Measurements from ENCODE around the gene TRIO. TPM values are rescaled to one million over a fixed set of nuclear protein-coding genes. Genes with fewer than 3 reads are reported as not detected.

The TRIO gene
- polyA plus RNA-seq, 1 donor from 2014 or later, result 8.5 TPM

GRCh38 chr5:14510156-14510734 lies 367.1 kb downstream of the TRIO start:
- no peaks in the 10 kb centered on the region for H3K27me3 Mint-ChIP-seq
- peaks cover 3% of the 10 kb centered on the region for H3K36me3 Mint-ChIP-seq
- no peak overlapping the region for H3K4me3 Mint-ChIP-seq
- H3K4me1 Mint-ChIP-seq, result peaks cover 0 to 1% (median 0%) of the 10 kb centered on the region in 3 donors
- peak overlapping the region in 1 of 3 donors; percentile 73 for H3K27ac Mint-ChIP-seq
- no peaks in the 10 kb centered on the region for H3K9me3 Mint-ChIP-seq

- Mint-ChIP-seq H3K27ac (peak overlapping the region in 1 of 3 donors; percentile 10), H3K9me3 (peaks cover 0 to 3% (median 1%) of the 10 kb centered on the region in 3 donors), H3K36me3 (peaks cover 3% of the 10 kb centered on the region), H3K27me3 (no peaks in the 10 kb centered on the region), H3K4me1 (peaks cover 0 to 1% (median 0%) of the 10 kb centered on the region in 3 donors), H3K4me3 (no peak overlapping the region)
Measured at GRCh38 chr5:14510880-14511279, 367.7 kb downstream of the TRIO start.

GRCh38 chr5:14512574-14512973 lies 369.4 kb downstream of the TRIO start:
- H3K27me3 Mint-ChIP-seq, result no peaks in the 10 kb centered on the region
- peak overlapping the region in 1 of 3 donors; percentile 8 for H3K27ac Mint-ChIP-seq
- peaks cover 3% of the 10 kb centered on the region for H3K36me3 Mint-ChIP-seq
- H3K4me3 Mint-ChIP-seq, result no peak overlapping the region
- H3K9me3 Mint-ChIP-seq, result peaks cover under 1 to 6% (median 1%) of the 10 kb centered on the region in 3 donors
- H3K4me1 Mint-ChIP-seq, result no peaks in the 10 kb centered on the region

- H3K4me3 Mint-ChIP-seq, result no peak overlapping the region
- peaks cover under 1% of the 10 kb centered on the region for H3K36me3 Mint-ChIP-seq
- H3K4me1 Mint-ChIP-seq, result no peaks in the 10 kb centered on the region
- H3K27me3 Mint-ChIP-seq, result no peaks in the 10 kb centered on the region
- no peak overlapping the region for H3K27ac Mint-ChIP-seq
- peaks cover 1 to 6% (median 3%) of the 10 kb centered on the region in 3 donors for H3K9me3 Mint-ChIP-seq
Measured at GRCh38 chr5:14513266-14513665, 370.1 kb downstream of the TRIO start.

GRCh38 chr5:14516901-14517300 lies 373.8 kb downstream of the TRIO start:
- Mint-ChIP-seq H3K36me3 (peaks cover 3% of the 10 kb centered on the region), H3K4me3 (no peak overlapping the region), H3K4me1 (peaks cover 15 to 23% (median 17%) of the 10 kb centered on the region in 3 donors), H3K9me3 (peaks cover 1 to 6% (median 3%) of the 10 kb centered on the region in 3 donors), H3K27me3 (no peaks in the 10 kb centered on the region), H3K27ac (no peak overlapping the region)

- H3K4me1 Mint-ChIP-seq, result peaks cover 17 to 26% (median 19%) of the 10 kb centered on the region in 3 donors
- no peak overlapping the region for H3K4me3 Mint-ChIP-seq
- H3K9me3 Mint-ChIP-seq, result peaks cover 1 to 6% (median 3%) of the 10 kb centered on the region in 3 donors
- H3K27me3 Mint-ChIP-seq, result no peaks in the 10 kb centered on the region
- H3K27ac Mint-ChIP-seq, result no peak overlapping the region
- peaks cover 3% of the 10 kb centered on the region for H3K36me3 Mint-ChIP-seq
Measured at GRCh38 chr5:14518638-14519037, 375.5 kb downstream of the TRIO start.

- Mint-ChIP-seq H3K4me3 (peak overlapping the region in 1 of 4 donors; percentile 28), H3K27me3 (no peaks in the 10 kb centered on the region), H3K9me3 (peaks cover 0 to 3% (median 0%) of the 10 kb centered on the region in 3 donors), H3K27ac (no peak overlapping the region), H3K36me3 (peaks cover 3% of the 10 kb centered on the region), H3K4me1 (peaks cover 17 to 26% (median 19%) of the 10 kb centered on the region in 3 donors)
Measured at GRCh38 chr5:14521748-14522147, 378.6 kb downstream of the TRIO start.

- Mint-ChIP-seq H3K9me3 (peaks cover 0 to 1% (median 0%) of the 10 kb centered on the region in 3 donors), H3K27ac (no peak overlapping the region), H3K4me1 (peaks cover 17 to 26% (median 19%) of the 10 kb centered on the region in 3 donors), H3K36me3 (peaks cover 3% of the 10 kb centered on the region), H3K4me3 (no peak overlapping the region), H3K27me3 (peaks cover 1% of the 10 kb centered on the region)
Measured at GRCh38 chr5:14522721-14523120, 379.6 kb downstream of the TRIO start.

- Mint-ChIP-seq H3K9me3 (no peaks in the 10 kb centered on the region), H3K27ac (no peak overlapping the region), H3K4me3 (no peak overlapping the region), H3K36me3 (peaks cover 3% of the 10 kb centered on the region), H3K4me1 (peaks cover 17 to 26% (median 19%) of the 10 kb centered on the region in 3 donors), H3K27me3 (peaks cover 1% of the 10 kb centered on the region)
Measured at GRCh38 chr5:14523243-14524034, 380.3 kb downstream of the TRIO start.

GRCh38 chr5:14525397-14525796 lies 382.3 kb downstream of the TRIO start:
- H3K9me3 Mint-ChIP-seq, result no peaks in the 10 kb centered on the region
- peaks cover 1% of the 10 kb centered on the region for H3K27me3 Mint-ChIP-seq
- no peaks in the 10 kb centered on the region for H3K36me3 Mint-ChIP-seq
- H3K27ac Mint-ChIP-seq, result no peak overlapping the region
- H3K4me1 Mint-ChIP-seq, result peaks cover 13 to 15% (median 15%) of the 10 kb centered on the region in 3 donors
- no peak overlapping the region for H3K4me3 Mint-ChIP-seq

GRCh38 chr5:14526493-14526892 lies 383.4 kb downstream of the TRIO start:
- Mint-ChIP-seq H3K36me3 (peaks cover 3% of the 10 kb centered on the region), H3K9me3 (no peaks in the 10 kb centered on the region), H3K4me1 (peaks cover 6 to 9% (median 9%) of the 10 kb centered on the region in 3 donors), H3K27ac (no peak overlapping the region), H3K27me3 (peaks cover 1% of the 10 kb centered on the region), H3K4me3 (no peak overlapping the region)

- peaks cover 0 to 3% (median 2%) of the 10 kb centered on the region in 3 donors for H3K4me1 Mint-ChIP-seq
- no peaks in the 10 kb centered on the region for H3K9me3 Mint-ChIP-seq
- peaks cover 1% of the 10 kb centered on the region for H3K27me3 Mint-ChIP-seq
- no peak overlapping the region for H3K27ac Mint-ChIP-seq
- H3K36me3 Mint-ChIP-seq, result peaks cover 3% of the 10 kb centered on the region
- H3K4me3 Mint-ChIP-seq, result no peak overlapping the region
Measured at GRCh38 chr5:14528115-14528514, 385.0 kb downstream of the TRIO start.

GRCh38 chr5:14528926-14529325 lies 385.8 kb downstream of the TRIO start:
- Mint-ChIP-seq H3K27me3 (peaks cover 1% of the 10 kb centered on the region), H3K27ac (no peak overlapping the region), H3K36me3 (peaks cover 7% of the 10 kb centered on the region), H3K4me1 (peaks cover 0 to 3% (median 2%) of the 10 kb centered on the region in 3 donors), H3K4me3 (no peak overlapping the region), H3K9me3 (no peaks in the 10 kb centered on the region)

- Mint-ChIP-seq H3K4me3 (no peak overlapping the region), H3K27me3 (peaks cover 4% of the 10 kb centered on the region)
Measured at GRCh38 chr5:14531668-14532067, 388.5 kb downstream of the TRIO start.

GRCh38 chr5:14532180-14532579 lies 389.0 kb downstream of the TRIO start:
- peaks cover 6 to 13% (median 8%) of the 10 kb centered on the region in 3 donors for H3K4me1 Mint-ChIP-seq

More at GRCh38 chr5:14531668-14532067, 388.5 kb downstream of the TRIO start:
- peaks cover 6 to 13% (median 8%) of the 10 kb centered on the region in 3 donors for H3K4me1 Mint-ChIP-seq
- H3K9me3 Mint-ChIP-seq, result no peaks in the 10 kb centered on the region
- H3K27ac Mint-ChIP-seq, result no peak overlapping the region
- H3K36me3 Mint-ChIP-seq, result peaks cover 7% of the 10 kb centered on the region

More at GRCh38 chr5:14532180-14532579, 389.0 kb downstream of the TRIO start:
- H3K9me3 Mint-ChIP-seq, result no peaks in the 10 kb centered on the region
- H3K4me3 Mint-ChIP-seq, result no peak overlapping the region
- H3K27ac Mint-ChIP-seq, result no peak overlapping the region
- H3K27me3 Mint-ChIP-seq, result peaks cover 4% of the 10 kb centered on the region
- peaks cover 7% of the 10 kb centered on the region for H3K36me3 Mint-ChIP-seq

Measured in IgD-negative memory B cell (primary cell).